ENCODE results near the gene TTC34. TPM values are rescaled to one million over a fixed set of nuclear protein-coding genes. Genes with fewer than 3 reads are reported as not detected.

TTC34 gene
- total and polyA plus RNA-seq, 4 donors = 0.55 to 1.3 (median 0.95) TPM; not detected in 1

GRCh38 chr1:2642131-2642559, 159.3 kb downstream of the TTC34 start:
- WGBS, 2 donors = 22 to 34% methylated on average over 9 to 11 of the region's 11 CpGs
- Histone ChIP-seq H3K27ac (ENCODE audit: low read depth in 1 of 2, low read length in 2 of 2) (no peak overlapping the region), H3K27me3 (ENCODE audit: control insufficient read depth in 1 of 2, insufficient read depth in 2 of 2, low read length in 1 of 2) (no peaks in the 10 kb centered on the region), H3K9me3 (ENCODE audit: control insufficient read depth, low read length) (no peaks in the 10 kb centered on the region), H3K4me3 (ENCODE audit: low read length in 2 of 2) (peak overlapping the region; percentile 27 to 62), H3K36me3 (ENCODE audit: control insufficient read depth in 1 of 2, insufficient read depth in 2 of 2, low read length in 1 of 2) (no peaks in the 10 kb centered on the region), H3K4me1 (ENCODE audit: control insufficient read depth in 1 of 2, insufficient read depth in 2 of 2, low read length in 2 of 2) (no peaks in the 10 kb centered on the region)
- DNase-seq (no peak), ATAC-seq (ENCODE audit: low FRiP score) (no peak)
- intact Hi-C loops (cut with DNase I) = loop anchor here in 1 of 2 donors (2.0 to 10.0 kb wide), 3 partner anchors 55 to 457 kb away; partner anchors contain the start of gene PRXL2B

- Histone ChIP-seq H3K4me1 (ENCODE audit: control insufficient read depth in 1 of 2, insufficient read depth in 2 of 2, low read length in 2 of 2) (no peaks in the 10 kb centered on the region), H3K4me3 (ENCODE audit: low read length in 2 of 2) (no peak overlapping the region), H3K27ac (ENCODE audit: low read depth in 1 of 2, low read length in 2 of 2) (no peak overlapping the region), H3K9me3 (ENCODE audit: control insufficient read depth, low read length) (peaks cover 2% of the 10 kb centered on the region), H3K36me3 (ENCODE audit: control insufficient read depth in 1 of 2, insufficient read depth in 2 of 2, low read length in 1 of 2) (no peaks in the 10 kb centered on the region), H3K27me3 (ENCODE audit: control insufficient read depth in 1 of 2, insufficient read depth in 2 of 2, low read length in 1 of 2) (no peaks in the 10 kb centered on the region)
- DNase-seq = no peak
- intact Hi-C loops (cut with DNase I) = loop anchor here in 1 of 2 donors (2.0 to 10.0 kb wide), 3 partner anchors 55 to 457 kb away; partner anchors contain the start of gene PRXL2B
- WGBS, 2 donors = 92 to 95% methylated on average over 34 of the region's 34 CpGs
- ATAC-seq (ENCODE audit: low FRiP score) = no peak
Measured at GRCh38 chr1:2641381-2642130, 159.9 kb downstream of the TTC34 start.

GRCh38 chr1:2640626-2641025, 160.9 kb downstream of the TTC34 start:
- no peak for DNase-seq
- Histone ChIP-seq H3K27me3 (ENCODE audit: control insufficient read depth in 1 of 2, insufficient read depth in 2 of 2, low read length in 1 of 2) (no peaks in the 10 kb centered on the region), H3K9me3 (ENCODE audit: control insufficient read depth, low read length) (peaks cover 2% of the 10 kb centered on the region), H3K4me3 (ENCODE audit: low read length in 2 of 2) (no peak overlapping the region), H3K27ac (ENCODE audit: low read depth in 1 of 2, low read length in 2 of 2) (no peak overlapping the region), H3K36me3 (ENCODE audit: control insufficient read depth in 1 of 2, insufficient read depth in 2 of 2, low read length in 1 of 2) (no peaks in the 10 kb centered on the region), H3K4me1 (ENCODE audit: control insufficient read depth in 1 of 2, insufficient read depth in 2 of 2, low read length in 2 of 2) (no peaks in the 10 kb centered on the region)
- intact Hi-C loops (cut with DNase I) = loop anchor here in 1 of 2 donors (10.0 kb wide), 2 partner anchors 96 to 456 kb away; no protein-coding TSS in a partner anchor
- 83 to 90% methylated on average over 3 of the region's 3 CpGs for WGBS, 2 donors
- no peak for ATAC-seq (ENCODE audit: low FRiP score)

GRCh38 chr1:2639607-2640521, 161.6 kb downstream of the TTC34 start:
- peaks cover 2% of the 10 kb centered on the region for H3K9me3 ChIP-seq (ENCODE audit: control insufficient read depth, low read length)
- 75 to 79% methylated on average over 26 of the region's 26 CpGs for WGBS, 2 donors
- intact Hi-C loops (cut with DNase I) = loop anchor here in 1 of 2 donors (10.0 kb wide), 2 partner anchors 95 to 455 kb away; no protein-coding TSS in a partner anchor
- ATAC-seq (ENCODE audit: low FRiP score) (no peak), DNase-seq (no peak)
- no peak overlapping the region for H3K4me3 ChIP-seq (ENCODE audit: low read length in 2 of 2)
- H3K27ac ChIP-seq (ENCODE audit: low read depth in 1 of 2, low read length in 2 of 2) = no peak overlapping the region
- no peaks in the 10 kb centered on the region for H3K36me3 ChIP-seq (ENCODE audit: control insufficient read depth in 1 of 2, insufficient read depth in 2 of 2, low read length in 1 of 2)
- no peaks in the 10 kb centered on the region for H3K27me3 ChIP-seq (ENCODE audit: control insufficient read depth in 1 of 2, insufficient read depth in 2 of 2, low read length in 1 of 2)
- H3K4me1 ChIP-seq (ENCODE audit: control insufficient read depth in 1 of 2, insufficient read depth in 2 of 2, low read length in 2 of 2) = no peaks in the 10 kb centered on the region

- Histone ChIP-seq H3K27me3 (ENCODE audit: control insufficient read depth in 1 of 2, insufficient read depth in 2 of 2, low read length in 1 of 2) (no peaks in the 10 kb centered on the region), H3K4me1 (ENCODE audit: control insufficient read depth in 1 of 2, insufficient read depth in 2 of 2, low read length in 2 of 2) (no peaks in the 10 kb centered on the region), H3K9me3 (ENCODE audit: control insufficient read depth, low read length) (peaks cover 2% of the 10 kb centered on the region), H3K27ac (ENCODE audit: low read depth in 1 of 2, low read length in 2 of 2) (no peak overlapping the region), H3K36me3 (ENCODE audit: control insufficient read depth in 1 of 2, insufficient read depth in 2 of 2, low read length in 1 of 2) (no peaks in the 10 kb centered on the region), H3K4me3 (ENCODE audit: low read length in 2 of 2) (no peak overlapping the region)
- no peak for DNase-seq
- intact Hi-C loops (cut with DNase I) = no loop called here
- ATAC-seq (ENCODE audit: low FRiP score) = no peak
- 52 to 54% methylated on average over 11 of the region's 11 CpGs for WGBS, 2 donors
Measured at GRCh38 chr1:2639203-2639602, 162.3 kb downstream of the TTC34 start.

GRCh38 chr1:2638466-2639115, 162.9 kb downstream of the TTC34 start:
- H3K9me3 ChIP-seq (ENCODE audit: control insufficient read depth, low read length) = peaks cover 2% of the 10 kb centered on the region
- H3K27me3 ChIP-seq (ENCODE audit: control insufficient read depth in 1 of 2, insufficient read depth in 2 of 2, low read length in 1 of 2) = no peaks in the 10 kb centered on the region
- no peak overlapping the region for H3K4me3 ChIP-seq (ENCODE audit: low read length in 2 of 2)
- DNase-seq = no peak
- WGBS, 2 donors = 69 to 72% methylated on average over 16 of the region's 16 CpGs
- H3K27ac ChIP-seq (ENCODE audit: low read depth in 1 of 2, low read length in 2 of 2) = no peak overlapping the region
- no peaks in the 10 kb centered on the region for H3K4me1 ChIP-seq (ENCODE audit: control insufficient read depth in 1 of 2, insufficient read depth in 2 of 2, low read length in 2 of 2)
- no peaks in the 10 kb centered on the region for H3K36me3 ChIP-seq (ENCODE audit: control insufficient read depth in 1 of 2, insufficient read depth in 2 of 2, low read length in 1 of 2)
- no peak for ATAC-seq (ENCODE audit: low FRiP score)
- intact Hi-C loops (cut with DNase I) = no loop called here

GRCh38 chr1:2637442-2638145, 163.9 kb downstream of the TTC34 start:
- no peak for DNase-seq
- 70 to 72% methylated on average over 10 of the region's 10 CpGs for WGBS, 2 donors

GRCh38 chr1:2636733-2637132, 164.8 kb downstream of the TTC34 start:
- WGBS, 2 donors = 84 to 86% methylated on average over 7 of the region's 7 CpGs
- Histone ChIP-seq H3K36me3 (ENCODE audit: control insufficient read depth in 1 of 2, insufficient read depth in 2 of 2, low read length in 1 of 2) (no peaks in the 10 kb centered on the region), H3K27ac (ENCODE audit: low read depth in 1 of 2, low read length in 2 of 2) (no peak overlapping the region), H3K4me1 (ENCODE audit: control insufficient read depth in 1 of 2, insufficient read depth in 2 of 2, low read length in 2 of 2) (no peaks in the 10 kb centered on the region), H3K4me3 (ENCODE audit: low read length in 2 of 2) (no peak overlapping the region), H3K27me3 (ENCODE audit: control insufficient read depth in 1 of 2, insufficient read depth in 2 of 2, low read length in 1 of 2) (no peaks in the 10 kb centered on the region), H3K9me3 (ENCODE audit: control insufficient read depth, low read length) (peaks cover 2% of the 10 kb centered on the region)
- ATAC-seq (ENCODE audit: low FRiP score) (no peak), DNase-seq (no peak)
- intact Hi-C loops (cut with DNase I) = no loop called here

More at GRCh38 chr1:2637442-2638145, 163.9 kb downstream of the TTC34 start:
- no peaks in the 10 kb centered on the region for H3K27me3 ChIP-seq (ENCODE audit: control insufficient read depth in 1 of 2, insufficient read depth in 2 of 2, low read length in 1 of 2)
- no peaks in the 10 kb centered on the region for H3K36me3 ChIP-seq (ENCODE audit: control insufficient read depth in 1 of 2, insufficient read depth in 2 of 2, low read length in 1 of 2)
- no peak overlapping the region for H3K4me3 ChIP-seq (ENCODE audit: low read length in 2 of 2)
- intact Hi-C loops (cut with DNase I) = no loop called here
- H3K27ac ChIP-seq (ENCODE audit: low read depth in 1 of 2, low read length in 2 of 2) = no peak overlapping the region
- ATAC-seq (ENCODE audit: low FRiP score) = no peak
- H3K4me1 ChIP-seq (ENCODE audit: control insufficient read depth in 1 of 2, insufficient read depth in 2 of 2, low read length in 2 of 2) = no peaks in the 10 kb centered on the region
- peaks cover 2% of the 10 kb centered on the region for H3K9me3 ChIP-seq (ENCODE audit: control insufficient read depth, low read length)
